Measurements from ENCODE around the gene KIAA0513. TPM values are rescaled to one million over a fixed set of nuclear protein-coding genes. Genes with fewer than 3 reads are reported as not detected.
A peak's percentile ranks its signal among the peaks of the same experiment; 100 is the strongest.

Gene KIAA0513
- total and polyA plus RNA-seq, 2 experiments from 2014 or later = 5.3 to 5.4 TPM

- Histone ChIP-seq H3K27ac (peak overlapping the region; percentile 44), H3K4me3 (peak overlapping the region; percentile 65), H3K9me3 (ENCODE audit: low read depth) (no peaks in the 10 kb centered on the region), H4K20me1 (ENCODE audit: insufficient read depth) (no peaks in the 10 kb centered on the region), H3K36me3 (ENCODE audit: low read depth) (no peaks in the 10 kb centered on the region), H2AFZ (peak overlapping the region; percentile 54), H3K9ac (peak overlapping the region; percentile 40), H3K4me2 (ENCODE audit: unreplicated experiment) (peak overlapping the region; percentile 87), H3K79me2 (ENCODE audit: insufficient read depth) (0 out of 2 replicates have a peak, but pooled peaks cover 3% of the 10 kb centered on the region), H3K9me2 (ENCODE audit: insufficient read depth) (no peaks in the 10 kb centered on the region), H3K27me3 (replicated peaks; ENCODE audit: insufficient read depth) (no peaks in the 10 kb centered on the region), H3K4me1 (ENCODE audit: insufficient read depth) (peaks cover 20% of the 10 kb centered on the region), H3F3A (ENCODE audit: insufficient read depth) (peaks cover 22% of the 10 kb centered on the region)
- peak; percentile 73 for DNase-seq
- WGBS, 2 experiments (ENCODE audit: low coverage in 1 of 2, low lambda C conversion rate in 2 of 2, missing lambda C conversion rate in 2 of 2) = 27 to 30% methylated on average over 14 of the region's 14 CpGs
- TF ChIP-seq EZH2phosphoT487 (IDR thresholded peaks at IDR 0.05; ENCODE audit: insufficient read depth, low read depth) (no peak), EZH2 (IDR thresholded peaks at IDR 0.05; ENCODE audit: insufficient read depth, poor library complexity, severe bottlenecking) (no peak)
- in situ Hi-C loops (cut with MboI) = no loop called here
These were observed 28.1 kb downstream of the KIAA0513 start for GRCh38 chr16:85055493-85056210.

GRCh38 chr16:85056211-85056748 lies 28.7 kb downstream of the KIAA0513 start:
- Histone ChIP-seq H3F3A (ENCODE audit: insufficient read depth) (peaks cover 17% of the 10 kb centered on the region), H3K4me1 (ENCODE audit: insufficient read depth) (peaks cover 14% of the 10 kb centered on the region), H3K4me2 (ENCODE audit: unreplicated experiment) (peak overlapping the region; percentile 87), H3K79me2 (ENCODE audit: insufficient read depth) (0 out of 2 replicates have a peak, but pooled peaks cover 3% of the 10 kb centered on the region), H3K36me3 (ENCODE audit: low read depth) (no peaks in the 10 kb centered on the region), H3K27ac (no peak overlapping the region), H3K9me3 (ENCODE audit: low read depth) (no peaks in the 10 kb centered on the region), H4K20me1 (ENCODE audit: insufficient read depth) (no peaks in the 10 kb centered on the region), H3K4me3 (no peak overlapping the region), H3K9me2 (ENCODE audit: insufficient read depth) (no peaks in the 10 kb centered on the region), H2AFZ (no peak overlapping the region), H3K9ac (no peak overlapping the region), H3K27me3 (replicated peaks; ENCODE audit: insufficient read depth) (no peaks in the 10 kb centered on the region)
- TF ChIP-seq EZH2 (IDR thresholded peaks at IDR 0.05; ENCODE audit: insufficient read depth, poor library complexity, severe bottlenecking) = no peak
- TF ChIP-seq EZH2phosphoT487 (IDR thresholded peaks at IDR 0.05; ENCODE audit: insufficient read depth, low read depth) = no peak
- DNase-seq = peak; percentile 46
- WGBS, 2 experiments (ENCODE audit: low coverage in 1 of 2, low lambda C conversion rate in 2 of 2, missing lambda C conversion rate in 2 of 2) = 77% methylated on average over 16 of the region's 16 CpGs
- in situ Hi-C loops (cut with MboI) = no loop called here

- Histone ChIP-seq H3K36me3 (ENCODE audit: low read depth) (no peaks in the 10 kb centered on the region), H3K4me3 (no peak overlapping the region), H3K79me2 (ENCODE audit: insufficient read depth) (0 out of 2 replicates have a peak, but pooled peaks cover 3% of the 10 kb centered on the region), H3K9ac (no peak overlapping the region), H3K27me3 (replicated peaks; ENCODE audit: insufficient read depth) (no peaks in the 10 kb centered on the region), H3K9me2 (ENCODE audit: insufficient read depth) (no peaks in the 10 kb centered on the region), H3K9me3 (ENCODE audit: low read depth) (no peaks in the 10 kb centered on the region), H3K4me1 (ENCODE audit: insufficient read depth) (peaks cover 14% of the 10 kb centered on the region), H3K27ac (no peak overlapping the region), H4K20me1 (ENCODE audit: insufficient read depth) (no peaks in the 10 kb centered on the region), H2AFZ (no peak overlapping the region), H3F3A (ENCODE audit: insufficient read depth) (peaks cover 17% of the 10 kb centered on the region), H3K4me2 (ENCODE audit: unreplicated experiment) (no peak overlapping the region)
- in situ Hi-C loops (cut with MboI) = no loop called here
- WGBS, 2 experiments (ENCODE audit: low coverage in 1 of 2, low lambda C conversion rate in 2 of 2, missing lambda C conversion rate in 2 of 2) = 86 to 90% methylated on average over 9 of the region's 9 CpGs
- DNase-seq = no peak
- no peak for TF ChIP-seq EZH2phosphoT487 (IDR thresholded peaks at IDR 0.05; ENCODE audit: insufficient read depth, low read depth)
- no peak for TF ChIP-seq EZH2 (IDR thresholded peaks at IDR 0.05; ENCODE audit: insufficient read depth, poor library complexity, severe bottlenecking)
These were observed 29.8 kb downstream of the KIAA0513 start for GRCh38 chr16:85057212-85057889.

GRCh38 chr16:85057948-85058347 lies 30.4 kb downstream of the KIAA0513 start:
- no peak overlapping the region for H3K9ac ChIP-seq
- H3F3A ChIP-seq (ENCODE audit: insufficient read depth) = peaks cover 17% of the 10 kb centered on the region
- H3K9me3 ChIP-seq (ENCODE audit: low read depth) = no peaks in the 10 kb centered on the region
- no peaks in the 10 kb centered on the region for H3K36me3 ChIP-seq (ENCODE audit: low read depth)
- in situ Hi-C loops (cut with MboI) = no loop called here
- no peak overlapping the region for H2AFZ ChIP-seq
- H3K9me2 ChIP-seq (ENCODE audit: insufficient read depth) = no peaks in the 10 kb centered on the region
- no peak overlapping the region for H3K4me3 ChIP-seq
- peaks cover 14% of the 10 kb centered on the region for H3K4me1 ChIP-seq (ENCODE audit: insufficient read depth)
- WGBS, 2 experiments (ENCODE audit: low coverage in 1 of 2, low lambda C conversion rate in 2 of 2, missing lambda C conversion rate in 2 of 2) = 96 to 100% methylated on average over 7 of the region's 7 CpGs
- DNase-seq = no peak
- H3K27me3 ChIP-seq (replicated peaks; ENCODE audit: insufficient read depth) = no peaks in the 10 kb centered on the region
- no peak overlapping the region for H3K27ac ChIP-seq
- H3K4me2 ChIP-seq (ENCODE audit: unreplicated experiment) = no peak overlapping the region
- H3K79me2 ChIP-seq (ENCODE audit: insufficient read depth) = 0 out of 2 replicates have a peak, but pooled peaks cover 3% of the 10 kb centered on the region
- no peaks in the 10 kb centered on the region for H4K20me1 ChIP-seq (ENCODE audit: insufficient read depth)
- TF ChIP-seq EZH2 (IDR thresholded peaks at IDR 0.05; ENCODE audit: insufficient read depth, poor library complexity, severe bottlenecking) (no peak), EZH2phosphoT487 (IDR thresholded peaks at IDR 0.05; ENCODE audit: insufficient read depth, low read depth) (no peak)

Data from GM23248 (cell line).